GM18858 (cell line): Measurements from ENCODE around the gene KCMF1.

Source experiments
- ATAC-seq: cut with Tn5 transposase; IDR thresholded peaks from one replicate; pipeline ENCODE4 v1.9.1; 2021; ENCODE audit not compliant: unreplicated experiment

The KCMF1 gene

DNA sequence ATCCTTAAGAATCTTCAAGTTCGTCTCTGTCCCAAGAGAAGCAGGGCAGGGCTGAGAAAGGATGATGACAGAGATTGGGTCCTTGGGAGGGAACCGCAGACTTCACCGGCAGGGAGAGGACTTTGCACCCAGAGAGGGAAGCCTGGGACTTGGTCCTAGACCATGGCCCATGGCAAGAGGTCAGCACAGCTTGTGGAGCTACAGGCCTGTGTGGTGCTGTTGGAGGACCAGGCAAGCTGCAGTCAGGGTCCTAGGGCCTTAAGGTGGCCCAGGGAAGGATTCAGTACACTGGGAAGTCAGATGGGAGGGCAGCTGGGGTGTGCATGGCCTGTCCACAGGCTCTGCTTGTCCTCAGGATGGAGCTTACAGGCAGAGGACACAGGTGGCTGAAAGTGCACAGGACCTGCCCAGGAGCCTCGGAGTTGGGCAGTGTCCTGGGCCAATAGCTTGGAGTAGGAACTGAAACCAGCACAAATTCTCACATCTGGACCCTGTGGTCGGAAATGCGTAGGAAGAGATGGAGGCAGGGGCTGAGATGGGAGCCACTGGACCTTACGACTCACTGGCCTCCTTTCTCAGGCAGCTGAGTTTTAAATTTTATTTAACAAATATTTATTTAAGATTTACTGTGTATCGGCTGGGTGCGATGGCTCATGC, 105.8 kb downstream of the KCMF1 start:
- no peak for ATAC-seq

DNA sequence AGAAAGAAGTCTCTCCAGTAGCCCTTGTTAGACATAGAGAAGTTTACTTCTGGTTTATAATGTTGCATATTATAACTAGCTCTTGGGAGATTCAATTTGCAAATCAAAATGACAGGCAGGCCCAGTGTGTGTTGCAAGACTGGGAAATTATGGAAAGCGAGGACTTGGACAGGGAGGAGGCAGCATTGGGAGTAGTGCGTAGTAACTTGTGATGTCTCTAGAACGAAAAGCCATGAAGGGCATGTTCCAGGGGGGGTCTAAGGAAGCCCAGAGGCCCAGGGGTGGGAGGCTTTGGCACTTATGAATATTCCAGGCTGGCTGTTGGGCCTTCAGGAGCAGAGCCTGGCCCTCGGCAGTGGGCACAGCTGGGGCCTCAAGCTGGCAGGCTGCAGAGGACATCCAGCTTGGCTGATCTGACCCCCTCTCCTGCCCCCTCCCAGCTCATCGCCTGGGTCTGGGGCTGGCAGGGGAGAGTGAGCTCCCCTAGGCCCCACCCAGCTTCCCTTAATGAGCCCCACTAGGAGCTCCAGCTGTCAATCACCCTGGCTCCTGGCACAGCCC, 107.0 kb downstream of the KCMF1 start:
- ATAC-seq = no peak

DNA sequence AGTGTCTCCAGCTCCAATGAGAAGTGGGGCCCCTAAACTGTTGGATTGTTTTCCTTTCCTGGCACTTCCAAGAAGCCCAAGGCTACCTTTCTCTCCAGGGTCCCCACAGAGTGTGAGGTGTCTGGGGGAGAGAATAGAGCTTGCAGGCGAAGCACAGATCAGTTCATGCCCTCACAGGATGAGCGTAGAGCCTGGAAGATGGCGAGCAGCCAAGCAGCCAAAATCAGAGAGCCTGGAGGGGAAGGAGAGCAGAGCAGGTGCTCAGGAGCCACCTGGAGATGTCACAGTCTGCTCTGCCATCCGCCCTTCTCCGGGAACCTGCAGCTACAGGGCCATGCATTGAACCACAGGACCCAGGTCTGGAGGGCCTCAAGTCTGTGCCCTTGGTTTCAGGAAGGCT, 107.6 kb downstream of the KCMF1 start:
- ATAC-seq = no peak

DNA sequence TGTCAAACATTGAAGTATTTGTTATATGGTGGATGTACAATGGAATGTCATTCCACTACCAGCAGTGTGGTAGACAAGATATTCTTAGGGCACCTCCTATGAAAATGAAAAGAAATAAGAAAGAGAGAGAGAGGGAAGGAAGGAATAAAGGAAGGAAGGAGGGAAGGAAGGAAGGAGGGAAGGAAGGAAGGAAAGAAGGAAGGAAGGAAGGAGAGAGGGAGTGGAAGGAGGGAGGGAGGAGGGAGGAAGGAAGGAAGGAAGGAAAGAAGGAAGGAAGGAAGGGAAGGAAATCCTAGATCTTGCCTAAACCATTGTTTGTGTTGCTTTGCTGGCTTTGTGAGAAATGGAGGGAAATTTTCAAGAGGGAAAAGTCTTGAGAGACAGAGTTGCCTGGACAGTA, 112.1 kb downstream of the KCMF1 start:
- ATAC-seq = no peak

DNA sequence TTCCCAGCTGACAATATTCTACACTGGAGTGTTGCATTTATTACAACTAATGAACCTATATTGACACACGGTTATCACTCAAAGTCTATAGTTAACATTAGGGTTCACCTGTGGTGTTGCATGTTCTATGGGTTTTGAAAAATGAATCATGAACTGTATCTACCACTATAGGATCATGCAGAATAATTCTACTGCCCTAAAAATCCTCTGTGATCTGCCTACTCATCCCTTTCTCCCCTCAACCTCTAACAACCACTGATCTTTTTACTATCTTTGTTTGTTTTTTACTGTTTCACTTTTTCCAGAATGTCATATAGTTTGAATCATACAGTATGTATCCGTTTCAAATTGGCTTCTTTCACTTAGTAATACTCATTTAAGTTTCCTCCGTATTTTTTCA, 114.6 kb downstream of the KCMF1 start:
- no peak for ATAC-seq

DNA sequence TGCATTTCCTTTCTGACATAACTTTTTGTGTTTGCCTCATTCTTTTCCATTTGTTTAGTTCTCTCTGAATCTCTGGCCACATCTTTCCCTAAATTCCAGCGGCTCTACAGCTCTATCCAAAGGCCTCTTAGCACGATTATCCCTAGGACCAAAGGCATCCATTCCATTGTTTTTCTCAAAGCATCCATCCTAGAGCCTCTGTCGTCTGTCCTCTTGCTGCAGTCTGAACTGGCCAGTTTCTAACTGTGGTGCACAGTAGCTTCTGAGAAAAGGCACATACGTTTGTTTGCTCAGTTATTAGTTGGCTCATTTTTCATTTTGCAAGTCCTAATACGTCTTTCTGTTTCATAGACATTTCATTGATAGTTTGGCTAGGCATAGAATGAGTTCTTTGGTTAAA, 116.6 kb downstream of the KCMF1 start:
- ATAC-seq = no peak

DNA sequence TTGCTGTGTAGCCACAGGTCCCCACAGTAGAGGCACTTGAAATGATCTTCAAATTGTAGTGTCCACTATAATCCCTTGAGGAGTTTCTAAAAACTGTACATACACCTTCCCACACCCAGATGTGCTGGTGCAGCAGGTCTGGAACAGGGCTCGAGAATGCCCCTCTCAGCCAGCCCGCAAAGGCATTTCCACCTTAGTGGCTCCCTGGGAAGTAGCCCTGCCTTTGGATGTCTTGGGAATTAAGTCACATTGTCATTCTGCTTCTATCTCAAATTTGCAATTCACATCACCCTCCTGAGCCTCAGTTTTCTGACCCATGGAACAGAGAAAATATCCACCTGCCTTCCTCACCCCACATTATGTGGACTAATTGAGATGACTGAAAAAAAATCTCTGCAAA, 118.0 kb downstream of the KCMF1 start:
- no peak for ATAC-seq

DNA sequence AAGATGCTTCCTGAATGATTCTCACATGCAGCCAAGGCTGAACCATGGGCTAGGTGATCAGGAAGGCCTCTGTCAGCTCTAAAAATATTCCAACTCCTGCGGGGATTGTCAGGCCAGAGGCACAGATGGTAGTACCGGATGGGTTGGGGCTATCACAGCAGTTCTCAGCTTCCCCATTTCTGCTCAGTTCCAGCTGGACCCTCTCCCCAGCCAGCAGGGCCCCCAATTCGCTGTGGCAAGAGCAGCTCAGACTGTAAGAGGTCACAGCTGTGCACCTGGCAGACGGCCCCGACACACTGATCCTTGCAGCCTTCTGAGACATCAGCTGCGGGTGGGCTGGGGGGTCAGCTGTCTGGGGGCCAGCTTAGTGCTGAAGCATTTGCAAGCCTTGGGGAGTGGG, 118.6 kb downstream of the KCMF1 start:
- ATAC-seq = no peak

DNA sequence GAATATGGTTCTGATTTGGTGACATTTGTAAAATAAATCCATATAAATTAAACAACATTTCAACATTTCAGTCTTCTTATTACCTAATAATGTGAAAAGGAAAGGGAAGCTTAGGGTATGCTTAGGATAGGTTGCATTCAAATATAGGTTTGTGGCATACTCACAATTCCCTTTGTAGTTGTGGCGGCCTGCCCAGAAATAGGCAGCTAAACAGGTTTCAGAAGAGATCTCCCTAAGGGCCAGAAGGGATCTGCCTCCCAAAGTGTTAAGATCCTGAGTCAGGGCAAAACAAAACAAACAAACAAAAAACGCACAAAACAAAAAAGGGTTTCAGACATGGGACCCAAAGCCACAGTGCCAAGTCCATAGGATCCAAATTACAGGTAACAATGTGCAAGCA, 120.9 kb downstream of the KCMF1 start:
- no peak for ATAC-seq

DNA sequence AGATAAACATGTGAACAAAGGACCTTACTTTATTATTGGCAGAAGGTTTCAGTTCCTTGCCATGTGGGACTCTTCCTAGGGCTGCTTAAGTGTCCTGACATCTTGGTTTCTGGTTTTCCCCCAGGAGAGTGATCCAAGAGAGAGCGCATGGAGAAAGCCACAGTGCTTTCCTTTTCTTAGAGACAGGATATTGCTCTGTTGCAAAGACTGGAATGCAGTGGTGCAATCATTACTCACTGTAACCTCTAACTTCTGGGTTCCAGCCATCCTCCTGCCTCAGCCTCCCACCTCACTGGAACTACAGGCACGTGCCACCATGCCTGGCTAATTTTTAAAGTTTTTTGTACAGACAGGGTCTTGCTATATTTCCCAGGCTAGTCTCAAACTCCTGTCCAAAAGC, 124.1 kb downstream of the KCMF1 start:
- no peak for ATAC-seq

DNA sequence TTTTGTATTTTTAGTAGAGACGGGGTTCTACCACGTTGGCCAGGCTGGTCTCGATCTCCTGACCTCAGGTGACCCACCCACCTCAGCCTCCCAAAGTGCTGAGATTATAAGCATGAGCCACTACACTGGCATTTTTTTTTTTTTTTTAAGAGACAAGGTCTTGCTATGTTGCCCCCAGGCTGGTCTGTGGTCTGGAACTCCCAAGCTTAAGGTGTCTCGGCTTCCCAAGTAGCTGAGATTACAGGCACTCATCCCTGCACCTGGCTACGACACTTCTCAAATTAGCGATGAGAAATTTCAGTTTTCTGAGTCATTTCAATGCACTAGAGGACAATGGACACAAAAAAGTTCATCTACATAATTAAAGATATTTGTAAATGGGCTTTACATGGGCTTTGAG, 125.7 kb downstream of the KCMF1 start:
- no peak for ATAC-seq

DNA sequence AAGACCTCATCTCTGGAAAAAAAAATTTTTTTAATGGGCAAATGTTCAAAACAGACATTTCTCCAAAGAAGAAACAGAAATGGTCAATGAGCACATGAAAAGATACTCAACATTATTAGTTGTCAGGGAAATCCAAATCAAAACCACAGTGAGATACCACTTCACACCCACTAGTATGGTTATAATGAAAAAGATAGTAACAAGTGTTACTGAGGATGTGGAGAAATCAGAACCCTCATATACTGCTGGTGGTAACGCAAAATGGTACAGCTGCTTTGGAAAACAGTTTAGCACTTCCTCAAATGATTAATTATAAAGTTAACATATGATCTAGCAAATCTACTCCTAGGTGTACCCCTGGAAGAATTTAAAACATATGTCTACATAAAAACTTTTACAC, 133.3 kb downstream of the KCMF1 start:
- no peak for ATAC-seq

DNA sequence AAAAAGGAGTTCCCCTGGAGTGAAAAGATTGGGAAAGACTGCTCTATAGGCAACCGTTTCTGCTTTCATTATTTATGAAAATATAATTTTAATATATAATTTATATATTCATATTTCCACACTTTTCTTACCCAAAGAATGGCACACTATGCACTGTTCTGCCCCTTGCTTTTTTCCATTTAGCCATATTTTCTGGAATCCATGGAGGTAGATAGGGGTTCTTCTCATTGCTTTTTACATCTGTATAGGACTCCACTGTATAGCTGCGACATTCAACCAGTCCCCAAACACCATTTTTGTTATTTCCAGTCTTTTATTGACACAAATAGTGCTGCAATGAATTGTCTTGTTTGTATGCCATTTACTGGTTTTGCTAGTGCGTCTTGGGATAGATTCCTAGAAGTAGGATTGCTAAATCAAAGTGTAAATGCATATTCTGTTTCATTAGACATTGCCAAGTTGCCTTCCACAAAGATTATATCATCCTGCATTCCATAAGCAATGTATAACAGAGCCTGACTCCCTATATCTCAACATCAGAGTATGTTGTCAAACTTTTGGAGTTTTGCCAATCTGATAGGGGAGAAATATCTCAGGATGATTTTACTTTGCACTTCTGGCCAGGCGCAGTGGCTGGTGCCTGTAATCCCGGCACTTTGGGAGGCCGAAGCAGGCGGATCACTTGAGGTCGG, 135.7 kb downstream of the KCMF1 start:
- no peak for ATAC-seq
